ENCODE measurements around the gene OR5AC2.

GRCh38 chr3:98095882-98096281, 8.9 kb downstream of the OR5AC2 start:
- no peak for TF ChIP-seq RAD21 (conservative IDR thresholded peaks at IDR 0.05)
- no peak for TF ChIP-seq CTCF (IDR thresholded peaks at IDR 0.05; ENCODE audit: poor library complexity, severe bottlenecking)
- TF ChIP-seq SMC3 (conservative IDR thresholded peaks at IDR 0.05; ENCODE audit: poor library complexity) = no peak
- no peak for TF ChIP-seq EZH2 (IDR thresholded peaks at IDR 0.05; ENCODE audit: borderline replicate concordance, insufficient read depth, low read length, poor library complexity, severe bottlenecking)
- no peak for TF ChIP-seq POLR2AphosphoS5 (IDR thresholded peaks at IDR 0.05)
- no peak for TF ChIP-seq MXI1 (conservative IDR thresholded peaks at IDR 0.05; ENCODE audit: poor library complexity, severe bottlenecking)
- no peak for TF ChIP-seq REST (IDR thresholded peaks at IDR 0.05; ENCODE audit: borderline replicate concordance)
